22Rv1 (cell line): ENCODE data around the gene NFKBIZ.

Source experiments
- H3K27ac ChIP-seq: fragments of 450-650 bp; 2 replicates; pipeline ENCODE4 v1.5.1; 2017
- CTCF ChIP-seq: fragments of 450-650 bp; IDR thresholded peaks from 2 replicates; pipeline ENCODE4 v1.5.1; 2017; ENCODE audit warnings: mild to moderate bottlenecking
- ZFX ChIP-seq: fragments of 450-650 bp; IDR thresholded peaks from 2 replicates; pipeline ENCODE4 v1.6.1; 2017; ENCODE audit warnings: antibody characterized with exemption, borderline replicate concordance

Gene NFKBIZ

GRCh38 chr3:101827211-101828174, 21.8 kb upstream of the NFKBIZ start:
- TF ChIP-seq ZFX (no peak), CTCF (no peak)

GRCh38 chr3:101828276-101828675, 21.0 kb upstream of the NFKBIZ start:
- TF ChIP-seq CTCF (no peak), ZFX (no peak)
- peak overlapping the region; percentile 66 for H3K27ac ChIP-seq

More at GRCh38 chr3:101827211-101828174, 21.8 kb upstream of the NFKBIZ start:
- H3K27ac ChIP-seq: peak overlapping the region; percentile 66

- H3K27ac ChIP-seq: no peak overlapping the region
- TF ChIP-seq CTCF (no peak), ZFX (no peak)
These were observed 20.4 kb upstream of the NFKBIZ start for GRCh38 chr3:101828691-101829436.

GRCh38 chr3:101829437-101829830, 19.9 kb upstream of the NFKBIZ start:
- TF ChIP-seq CTCF: no peak
- TF ChIP-seq ZFX: no peak
- H3K27ac ChIP-seq: no peak overlapping the region

- TF ChIP-seq CTCF (no peak), ZFX (no peak)
- no peak overlapping the region for H3K27ac ChIP-seq
These were observed 19.4 kb upstream of the NFKBIZ start for GRCh38 chr3:101829874-101830273.

GRCh38 chr3:101833446-101833974, 15.8 kb upstream of the NFKBIZ start:
- H3K27ac ChIP-seq: no peak overlapping the region

More at GRCh38 chr3:101833446-101833974, 15.8 kb upstream of the NFKBIZ start:
- no peak for TF ChIP-seq ZFX
- no peak for TF ChIP-seq CTCF
